GM18951 (cell line): ENCODE measurements around the gene RAET1E.
"Not testable (repeated sequence)": the region's sequence is repeated elsewhere in the genome, so short reads cannot be mapped to it uniquely, and the experiment has no call there.

Experiments used
- POLR2A ChIP-seq: IDR thresholded peaks from 4 replicates; pipeline ENCODE4 v1.6.1; 2011; ENCODE audit warnings: mild to moderate bottlenecking; ENCODE audit not compliant: insufficient read length, insufficient read depth; ENCODE audit errors: extremely low read depth
- in situ Hi-C: fragments of 300-500 bp; cut with MboI; formaldehyde crosslinking; loops from one replicate; pipeline ENCODE4 v1.12.0; 2022; ENCODE audit warnings: low sequenced_read_pairs, mixed read lengths, inconsistent platforms; ENCODE audit not compliant: unreplicated experiment

Gene RAET1E

GRCh38 chr6:149862922-149863697 lies 34.8 kb downstream of the RAET1E start:
- no peak for TF ChIP-seq POLR2A
- in situ Hi-C loops: no loop called here

GRCh38 chr6:149862424-149862738 lies 35.5 kb downstream of the RAET1E start:
- in situ Hi-C loops: not testable (repeated sequence)

GRCh38 chr6:149861603-149862423 lies 36.1 kb downstream of the RAET1E start:
- in situ Hi-C loops: no loop called here
- TF ChIP-seq POLR2A: no peak

GRCh38 chr6:149860834-149861602 lies 36.9 kb downstream of the RAET1E start:
- no peak for TF ChIP-seq POLR2A
- in situ Hi-C loops: no loop called here

GRCh38 chr6:149860513-149860833 lies 37.4 kb downstream of the RAET1E start:
- TF ChIP-seq POLR2A: no peak
- in situ Hi-C loops: no loop called here

- TF ChIP-seq POLR2A: no peak
- in situ Hi-C loops: no loop called here
These were observed 38.0 kb downstream of the RAET1E start for GRCh38 chr6:149859938-149860337.

GRCh38 chr6:149859368-149859767 lies 38.5 kb downstream of the RAET1E start:
- no peak for TF ChIP-seq POLR2A
- in situ Hi-C loops: no loop called here

GRCh38 chr6:149857541-149857940 lies 40.4 kb downstream of the RAET1E start:
- TF ChIP-seq POLR2A: no peak
- in situ Hi-C loops: no loop called here

- no peak for TF ChIP-seq POLR2A
- in situ Hi-C loops: no loop called here
These were observed 41.5 kb downstream of the RAET1E start for GRCh38 chr6:149856256-149856994.

- in situ Hi-C loops: no loop called here
- no peak for TF ChIP-seq POLR2A
These were observed 42.2 kb downstream of the RAET1E start for GRCh38 chr6:149855741-149856140.

GRCh38 chr6:149855040-149855654 lies 42.8 kb downstream of the RAET1E start:
- TF ChIP-seq POLR2A: no peak
- in situ Hi-C loops: no loop called here

- no peak for TF ChIP-seq POLR2A
These were observed 43.4 kb downstream of the RAET1E start for GRCh38 chr6:149854532-149854931.

GRCh38 chr6:149854017-149854416 lies 43.9 kb downstream of the RAET1E start:
- in situ Hi-C loops: not testable (repeated sequence)

More at GRCh38 chr6:149854532-149854931, 43.4 kb downstream of the RAET1E start:
- in situ Hi-C loops: no loop called here
